HL-60 (cell line): ENCODE measurements around the gene PRKCE.

Source experiments
- DNase-seq, 2 experiments: peaks; one replicate each; pipeline ENCODE4 v3.0.0-alpha.2; 2010 to 2020; ENCODE audit warnings: low read depth in 1 of 2, low spot score in 1 of 2
- H3K27ac ChIP-seq: fragments of 250-450 bp; sonication (Bioruptor Pico); replicated peaks from 2 replicates; pipeline ENCODE4 v1.5.1; 2020; ENCODE audit warnings: mild to moderate bottlenecking, moderate library complexity
- H3K27me3 ChIP-seq: fragments of 250-450 bp; sonication (Bioruptor Pico); 2 replicates; pipeline ENCODE4 v1.5.1; 2021; ENCODE audit warnings: mild to moderate bottlenecking, moderate library complexity; ENCODE audit not compliant: insufficient read depth, poor library complexity, severe bottlenecking
- H3K4me3 ChIP-seq: replicated peaks from 2 replicates; pipeline ENCODE4 v1.5.1; 2011; ENCODE audit warnings: mild to moderate bottlenecking, control low read depth, low read length; ENCODE audit not compliant: insufficient read depth
- CTCF ChIP-seq: IDR thresholded peaks from one replicate; pipeline ENCODE4 v1.5.1; 2011; ENCODE audit warnings: low read length, control low read depth, inconsistent platforms; ENCODE audit not compliant: insufficient read depth
- GABPA ChIP-seq: IDR thresholded peaks from 2 replicates; pipeline ENCODE4 v1.6.1; 2012; ENCODE audit warnings: low read depth
- POLR2AphosphoS5 ChIP-seq: IDR thresholded peaks from 2 replicates; pipeline ENCODE4 v1.6.1; 2012; ENCODE audit warnings: low read depth
- REST ChIP-seq: IDR thresholded peaks from 2 replicates; pipeline ENCODE4 v1.6.1; 2012; ENCODE audit warnings: low read depth; ENCODE audit not compliant: insufficient replicate concordance
- SPI1 ChIP-seq: IDR thresholded peaks from 2 replicates; pipeline ENCODE4 v1.6.1; 2012; ENCODE audit warnings: low read depth, mild to moderate bottlenecking, borderline replicate concordance

The PRKCE gene

GRCh38 chr2:46136953-46137352, 485.5 kb downstream of the PRKCE start:
- Histone ChIP-seq H3K4me3 (no peak overlapping the region), H3K27ac (no peak overlapping the region), H3K27me3 (no peaks in the 10 kb centered on the region)
- TF ChIP-seq SPI1: no peak
- no peak for TF ChIP-seq POLR2AphosphoS5
- TF ChIP-seq REST: no peak
- no peak for TF ChIP-seq CTCF
- DNase-seq: no peak

- Histone ChIP-seq H3K27ac (no peak overlapping the region), H3K4me3 (no peak overlapping the region), H3K27me3 (no peaks in the 10 kb centered on the region)
- peak in 1 of 2 experiments; percentile 29 for DNase-seq
- TF ChIP-seq SPI1: peak; percentile 51; the same call in 1 of the 2 replicates
- TF ChIP-seq POLR2AphosphoS5: no peak
Observed at GRCh38 chr2:46142546-46143428, 491.3 kb downstream of the PRKCE start.

GRCh38 chr2:46143429-46144132, 492.1 kb downstream of the PRKCE start:
- no peak overlapping the region for H3K27ac ChIP-seq
- H3K4me3 ChIP-seq: no peak overlapping the region
- no peak for TF ChIP-seq REST
- no peak for DNase-seq
- H3K27me3 ChIP-seq: no peaks in the 10 kb centered on the region

- no peak for DNase-seq
- Histone ChIP-seq H3K27ac (no peak overlapping the region), H3K4me3 (no peak overlapping the region), H3K27me3 (no peaks in the 10 kb centered on the region)
- TF ChIP-seq SPI1 (no peak), GABPA (no peak), POLR2AphosphoS5 (no peak), CTCF (no peak), REST (no peak)
Observed at GRCh38 chr2:46144133-46144800, 492.8 kb downstream of the PRKCE start.
